Endothelial cell of umbilical vein (primary cell): ENCODE data around the gene EEF1A1. TPM values are rescaled to one million over a fixed set of nuclear protein-coding genes. Genes with fewer than 3 reads are reported as not detected.

Experiments
- BruUV-seq: library from RNA; stranded (reverse); fragments of 400-500 nt; replicated peaks from 2 replicates; lab custom pipeline; 2021; lab: Mats Ljungman, UMichigan
- CTCF ChIA-PET: fragments of 300-600, 350-600 bp; sonication (Branson Sonifier 250); formaldehyde crosslinking; loops from one replicate; lab custom pipeline; 2021; ENCODE audit warnings: antibody characterized with exemption, inconsistent platforms; lab: Charles Lee
- POLR2A ChIA-PET: fragments of 300-600, 350-600 bp; sonication (Branson Sonifier 250); formaldehyde crosslinking; loops from one replicate; lab custom pipeline; 2021; ENCODE audit warnings: antibody characterized with exemption, inconsistent platforms; lab: Charles Lee
- DNase-seq: peaks from one replicate; pipeline ENCODE4 v3.0.0-alpha.2; 2011; ENCODE audit warnings: low read depth, low spot score
- FAIRE-seq: peaks from 2 replicates; lab custom pipeline; 2011; peaks lifted over from hg19 to GRCh38; lab: Jason Lieb, UNC
- H2AFZ ChIP-seq: 2 replicates; pipeline ENCODE4 v1.6.0; 2012; ENCODE audit warnings: low read depth, low read length, control low read depth, inconsistent platforms
- H3K27ac ChIP-seq: 2 replicates; pipeline ENCODE4 v1.5.1; 2011; ENCODE audit warnings: low read depth, mild to moderate bottlenecking, control low read depth, low read length, moderate library complexity; ENCODE audit not compliant: insufficient read depth
- H3K27me3 ChIP-seq, 2 experiments: 2 replicates each; pipeline versions ENCODE4 v1.6.0 to v1.6.1; 2011; ENCODE audit warnings: low read length in 2 of 2, mixed read lengths in 1 of 2; ENCODE audit not compliant: control insufficient read depth in 2 of 2, insufficient read depth in 2 of 2
- H3K36me3 ChIP-seq, 2 experiments: 2 replicates in 1 of 2; 3 replicates in 1 of 2; pipeline ENCODE4 v1.5.1; 2011; ENCODE audit warnings: low read length in 2 of 2, mild to moderate bottlenecking in 1 of 2, moderate library complexity in 1 of 2; ENCODE audit not compliant: control insufficient read depth in 2 of 2, insufficient read depth in 2 of 2; ENCODE audit errors: extremely low read depth in 1 of 2
- H3K4me1 ChIP-seq: 3 replicates; pipeline ENCODE4 v1.5.1; 2011; ENCODE audit warnings: mild to moderate bottlenecking, low read length; ENCODE audit not compliant: control insufficient read depth, insufficient read depth; ENCODE audit errors: extremely low read depth
- H3K4me2 ChIP-seq: 2 replicates; pipeline ENCODE4 v1.6.1; 2011; ENCODE audit warnings: low read length, control low read depth, mixed read lengths; ENCODE audit not compliant: insufficient read depth
- H3K4me3 ChIP-seq, 3 experiments: fragments of 200-600 bp in 1 of 3; sonication (generic), shearing (Covaris generic) in 1 of 3; replicated peaks in 1 of 3; 2 replicates each; pipeline ENCODE4 v1.5.1; 2011 to 2016; ENCODE audit warnings: control low read depth in 3 of 3, low read length in 3 of 3, mild to moderate bottlenecking in 2 of 3, inconsistent platforms in 1 of 3, low read depth in 1 of 3, moderate library complexity in 1 of 3; ENCODE audit not compliant: insufficient read depth in 1 of 3
- H3K79me2 ChIP-seq: 2 replicates; pipeline ENCODE4 v1.6.0; 2012; ENCODE audit warnings: low read length, inconsistent platforms; ENCODE audit not compliant: control insufficient read depth, insufficient read depth
- H3K9ac ChIP-seq: replicated peaks from 2 replicates; pipeline ENCODE3; 2011; ENCODE audit warnings: low read length, control low read depth; ENCODE audit not compliant: insufficient read depth; ENCODE audit errors: extremely low read depth
- H3K9me1 ChIP-seq: replicated peaks from 3 replicates; pipeline ENCODE4 v1.6.0; 2011; ENCODE audit warnings: mild to moderate bottlenecking, low read length; ENCODE audit not compliant: control insufficient read depth, insufficient read depth; ENCODE audit errors: extremely low read depth
- H3K9me3 ChIP-seq: replicated peaks from 2 replicates; pipeline ENCODE4 v1.5.1; 2012; ENCODE audit warnings: low read length, inconsistent platforms; ENCODE audit not compliant: control insufficient read depth, insufficient read depth
- H4K20me1 ChIP-seq: replicated peaks from 2 replicates; pipeline ENCODE3; 2011; ENCODE audit warnings: mild to moderate bottlenecking, low read length; ENCODE audit not compliant: control insufficient read depth, insufficient read depth; ENCODE audit errors: extremely low read depth
- EZH2 ChIP-seq: IDR thresholded peaks from 2 replicates; pipeline ENCODE4 v1.6.1; 2012; ENCODE audit warnings: borderline replicate concordance, low read depth, mild to moderate bottlenecking, moderate library complexity, low read length, inconsistent platforms; ENCODE audit not compliant: severe bottlenecking
- FOS ChIP-seq: IDR thresholded peaks from 2 replicates; pipeline ENCODE4 v1.6.1; 2011; ENCODE audit warnings: mild to moderate bottlenecking, low read length, moderate library complexity, borderline replicate concordance; ENCODE audit not compliant: insufficient read depth
- MAX ChIP-seq: IDR thresholded peaks from 2 replicates; pipeline ENCODE4 v1.6.1; 2011; ENCODE audit not compliant: insufficient read depth, insufficient read length
- MYC ChIP-seq: IDR thresholded peaks from one replicate; pipeline ENCODE4 v1.6.1; 2011; ENCODE audit warnings: mild to moderate bottlenecking, low read depth, low read length
- POLR2A ChIP-seq: IDR thresholded peaks from 2 replicates; pipeline ENCODE4 v1.6.1; 2012; ENCODE audit warnings: low read depth, mild to moderate bottlenecking, control low read depth, low read length
- POLR2AphosphoS5 ChIP-seq: IDR thresholded peaks from 2 replicates; pipeline ENCODE4 v1.6.1; 2012; ENCODE audit warnings: low read depth, mild to moderate bottlenecking, control low read depth, low read length, moderate library complexity; ENCODE audit not compliant: insufficient read depth
- dilution Hi-C: fragments of 300-500 bp; cut with MboI; formaldehyde crosslinking; loops from one replicate; pipeline ENCODE4 v1.15.0; 2019; ENCODE audit warnings: low sequenced_read_pairs; ENCODE audit not compliant: extremely low pct_ligation_motif_present
- intact Hi-C: fragments of 100-400 bp; cut with micrococcal nuclease; formaldehyde crosslinking; loops from one replicate; pipeline ENCODE4 v1.10.0; 2022
- polyA plus RNA-seq, 4 experiments: library from polyadenylated mRNA; depleted of rRNA in 3 of 4; stranded (reverse) in 3 of 4; unstranded in 1 of 4; fragments of >200 nt; gene quantifications; 2 replicates each; pipeline versions ENCODE4 v1.2.1 to v1.2.3, GENCODE V29; 2011 to 2012; ENCODE audit warnings: missing spikeins in 1 of 4
- total RNA-seq: library from RNA; stranded (reverse); gene quantifications from 2 replicates; pipeline ENCODE4 v1.2.3, GENCODE V29; 2021

The EEF1A1 gene
- total and polyA plus RNA-seq, 2 donors (not counting 3 experiments of a cell fraction or from before 2014, with no cell fraction given) = 9,186 to 11,104 TPM

GRCh38 chr6:73523434-73524123 is 2.7 kb upstream of the EEF1A1 start:
- POLR2A ChIA-PET = interaction anchor here (0.9 kb wide), 1 partner anchor 10 kb away, joined by 3 read pairs; no protein-coding TSS in a partner anchor
- no peaks in the 10 kb centered on the region for H3K27me3 ChIP-seq
- H3K9ac ChIP-seq = peak overlapping the region; percentile 85
- H3K9me1 ChIP-seq = no peaks in the 10 kb centered on the region
- peaks cover 5% of the 10 kb centered on the region for H4K20me1 ChIP-seq
- H3K9me3 ChIP-seq = no peaks in the 10 kb centered on the region
- TF ChIP-seq POLR2AphosphoS5 (peak; percentile 75), MAX (no peak), MYC (no peak), POLR2A (peak; percentile 67), FOS (no peak), EZH2 (no peak)
- H3K79me2 ChIP-seq = peaks cover 26% of the 10 kb centered on the region
- H3K4me1 ChIP-seq = peaks cover 19% of the 10 kb centered on the region
- CTCF ChIA-PET = interaction anchor here (1.0 to 1.5 kb wide), 4 partner anchors 8 to 88 kb away, joined by 3 to 8 read pairs (median 4); no protein-coding TSS in a partner anchor
- dilution Hi-C loops (no loop called here), intact Hi-C loops (no loop called here)
- FAIRE-seq = peak; percentile 42
- DNase-seq = peak; percentile 71
- peak overlapping the region; percentile 50 for H2AFZ ChIP-seq
- no TSS peak for BruUV-seq
- peaks cover 2 to 12% of the 10 kb centered on the region in 2 experiments for H3K36me3 ChIP-seq
- H3K27ac ChIP-seq = peak overlapping the region; percentile 82
- peak overlapping the region; percentile 60 to 75 (median 69) for H3K4me3 ChIP-seq
- peak overlapping the region; percentile 82 for H3K4me2 ChIP-seq
